Measurements from ENCODE around the gene TTLL8.
A peak's percentile ranks its signal among the peaks of the same experiment; 100 is the strongest.
"Not testable (repeated sequence)": the region's sequence is repeated elsewhere in the genome, so short reads cannot be mapped to it uniquely, and the experiment has no call there.

The TTLL8 gene
- total RNA-seq: 0.07 to 0.31 reads per million in 2 donors

GRCh38 chr22:50058061-50058905 lies at the start of gene TTLL8:
Gene TTLL8 (minus strand): TSS chr22:50058298.
- no peak for DNase-seq

- DNase-seq: no peak
Observed at GRCh38 chr22:50107529-50107928, 49.4 kb upstream of the TTLL8 start.

- DNase-seq: peak in 1 of 5 experiments; percentile 85
Observed at GRCh38 chr22:50105208-50106100, 47.4 kb upstream of the TTLL8 start.

- DNase-seq: no peak
Observed at GRCh38 chr22:50104141-50104544, 46.0 kb upstream of the TTLL8 start.

GRCh38 chr22:50102946-50103345 lies 44.8 kb upstream of the TTLL8 start:
- DNase-seq: peak in 1 of 5 experiments; percentile 16

GRCh38 chr22:50101870-50102565 lies 43.9 kb upstream of the TTLL8 start:
- no peak for DNase-seq

- DNase-seq: no peak
Observed at GRCh38 chr22:50098052-50098451, 40.0 kb upstream of the TTLL8 start.

GRCh38 chr22:50092342-50092741 lies 34.2 kb upstream of the TTLL8 start:
- no peak for DNase-seq

- no peak for DNase-seq
Observed at GRCh38 chr22:50091092-50091768, 33.1 kb upstream of the TTLL8 start.

- no peak for DNase-seq
Observed at GRCh38 chr22:50090412-50090714, 32.3 kb upstream of the TTLL8 start.

GRCh38 chr22:50089682-50090411 lies 31.7 kb upstream of the TTLL8 start, which contains the start of gene MOV10L1:
Gene MOV10L1 (plus strand): TSS chr22:50090006. CDS start chr22:50090089, 83 bp downstream.
- no peak for DNase-seq

- DNase-seq: no peak
Observed at GRCh38 chr22:50089231-50089630, 31.1 kb upstream of the TTLL8 start.

- no peak for DNase-seq
Observed at GRCh38 chr22:50088096-50088495, 30.0 kb upstream of the TTLL8 start.

GRCh38 chr22:50087646-50088045 lies 29.5 kb upstream of the TTLL8 start:
- DNase-seq: no peak

GRCh38 chr22:50086975-50087374 lies 28.9 kb upstream of the TTLL8 start:
- DNase-seq: not testable (repeated sequence)

- DNase-seq: no peak
Observed at GRCh38 chr22:50086526-50086925, 28.4 kb upstream of the TTLL8 start.

- DNase-seq: peak in 2 of 5 experiments; percentile 10 to 15
Observed at GRCh38 chr22:50085211-50085972, 27.3 kb upstream of the TTLL8 start, which contains the start of gene MLC1. Gene MLC1 (minus strand): TSS chr22:50085426. CDS start chr22:50084902, 524 bp downstream.

GRCh38 chr22:50084614-50085021 lies 26.5 kb upstream of the TTLL8 start:
- DNase-seq: no peak

GRCh38 chr22:50084080-50084477 lies 26.0 kb upstream of the TTLL8 start:
- no peak for DNase-seq

GRCh38 chr22:50083462-50084079 lies 25.5 kb upstream of the TTLL8 start:
- no peak for DNase-seq
